ENCODE measurements around the gene IPMK. TPM values are rescaled to one million over a fixed set of nuclear protein-coding genes. Genes with fewer than 3 reads are reported as not detected.

The IPMK gene
- total RNA-seq (2022; extraction: Qiagen RNA extraction; ENCODE audit: low read depth) = 2.0 to 3.4 TPM (median 3.0 TPM) in 5 replicates

GRCh38 chr10:58267713-58268453 is at the start of gene IPMK:
Gene IPMK (minus strand): TSS chr10:58267894. CDS start chr10:58267611, 283 bp downstream.

GRCh38 chr10:58268946-58269781 is 1.5 kb upstream of the IPMK start, which contains the start of gene CISD1:
Gene CISD1 (plus strand): TSS chr10:58269162. CDS start chr10:58269274, 112 bp downstream.

Other genes starting within 250 kb of the IPMK start
- 38.8 to 58.7 TPM (median 57.3 TPM) in 5 replicates for gene CISD1, start 1.3 kb upstream of the IPMK start, total RNA-seq (2022; extraction: Qiagen RNA extraction; ENCODE audit: low read depth)
- 14.3 to 30.3 TPM (median 23.6 TPM) in 5 replicates for gene UBE2D1, start 67.1 kb upstream of the IPMK start, total RNA-seq (2022; extraction: Qiagen RNA extraction; ENCODE audit: low read depth)
- 74.8 to 86.4 TPM (median 84.7 TPM) in 5 replicates for gene TFAM, start 117.5 kb upstream of the IPMK start, total RNA-seq (2022; extraction: Qiagen RNA extraction; ENCODE audit: low read depth)
- gene BICC1, start 245.0 kb upstream of the IPMK start, total RNA-seq (2022; extraction: Qiagen RNA extraction; ENCODE audit: low read depth) = 22.5 to 32.9 TPM (median 28.8 TPM) in 5 replicates